Neural progenitor cell (in vitro differentiated cells): Measurements from ENCODE around the gene WASHC4. TPM values are rescaled to one million over a fixed set of nuclear protein-coding genes. Genes with fewer than 3 reads are reported as not detected.

ENCODE experiments used
- DNase-seq: peaks from one replicate; pipeline ENCODE4 v3.0.0-alpha.2; 2016; ENCODE audit warnings: low spot score
- H2AFZ ChIP-seq: fragments of 200-600 bp; sonication (generic); replicated peaks from 2 replicates; pipeline ENCODE4 v1.6.1; 2016; ENCODE audit warnings: antibody characterized with exemption
- H3F3A ChIP-seq: fragments of 200-600 bp; sonication (generic); 2 replicates; pipeline ENCODE4 v1.6.1; 2016; ENCODE audit warnings: antibody characterized with exemption, low read depth
- H3K27ac ChIP-seq: fragments of 200-600 bp; sonication (generic); 2 replicates; pipeline ENCODE4 v1.5.1; 2016; ENCODE audit warnings: mild to moderate bottlenecking
- H3K27me3 ChIP-seq: fragments of 200-600 bp; sonication (generic); 2 replicates; pipeline ENCODE4 v1.6.1; 2016; ENCODE audit warnings: mild to moderate bottlenecking, moderate library complexity
- H3K36me3 ChIP-seq: fragments of 200-600 bp; sonication (generic); 2 replicates; pipeline ENCODE4 v1.5.1; 2016
- H3K4me1 ChIP-seq: fragments of 200-600 bp; sonication (generic); 2 replicates; pipeline ENCODE4 v1.6.1; 2016; ENCODE audit warnings: mixed run types
- H3K4me2 ChIP-seq: fragments of 200-600 bp; sonication (generic); 2 replicates; pipeline ENCODE4 v1.6.1; 2016
- H3K4me3 ChIP-seq: fragments of 200-600 bp; sonication (generic); 2 replicates; pipeline ENCODE4 v1.5.1; 2016
- H3K79me2 ChIP-seq: fragments of 200-600 bp; sonication (generic); 2 replicates; pipeline ENCODE4 v1.6.1; 2016; ENCODE audit warnings: low read depth
- H3K9ac ChIP-seq: fragments of 200-600 bp; sonication (generic); 2 replicates; pipeline ENCODE4 v1.6.1; 2016
- H3K9me3 ChIP-seq: fragments of 200-600 bp; sonication (generic); 2 replicates; pipeline ENCODE4 v1.5.1; 2016; ENCODE audit warnings: low read depth
- H4K20me1 ChIP-seq: fragments of 200-600 bp; sonication (generic); 2 replicates; pipeline ENCODE4 v1.6.1; 2016; ENCODE audit warnings: low read depth
- H3K27ac Mint-ChIP-seq: 3 replicates; pipeline ENCODE4 v1.8.0; 2021; ENCODE audit warnings: mixed read lengths
- H3K27me3 Mint-ChIP-seq: 2 replicates; pipeline ENCODE4 v1.8.0; 2022; ENCODE audit warnings: low read depth, mild to moderate bottlenecking, inconsistent platforms, moderate library complexity, mixed read lengths; ENCODE audit not compliant: insufficient read depth
- H3K36me3 Mint-ChIP-seq: 3 replicates; pipeline ENCODE4 v1.8.0; 2021; ENCODE audit warnings: mixed read lengths
- H3K4me1 Mint-ChIP-seq: 3 replicates; pipeline ENCODE4 v1.8.0; 2021; ENCODE audit warnings: mixed read lengths
- H3K4me3 Mint-ChIP-seq: 3 replicates; pipeline ENCODE4 v1.8.0; 2021; ENCODE audit warnings: mild to moderate bottlenecking, moderate library complexity, mixed read lengths
- H3K9me3 Mint-ChIP-seq: 3 replicates; pipeline ENCODE4 v1.8.0; 2020; ENCODE audit warnings: mixed read lengths
- EZH2 ChIP-seq: fragments of 200-600 bp; sonication (generic); IDR thresholded peaks from 2 replicates; pipeline ENCODE4 v1.6.1; 2017; ENCODE audit warnings: antibody characterized with exemption, mild to moderate bottlenecking, moderate library complexity
- EZH2phosphoT487 ChIP-seq: fragments of 200-600 bp; sonication (generic); IDR thresholded peaks from 2 replicates; pipeline ENCODE4 v1.6.1; 2017; ENCODE audit warnings: antibody characterized with exemption
- total RNA-seq: library from RNA; depleted of rRNA; stranded (reverse); fragments of >200 nt; gene quantifications from 2 replicates; pipeline ENCODE4 v1.2.3, GENCODE V29; 2015; ENCODE audit warnings: low replicate concordance
- TF ChIP-seq, protein P1 (sequence below): fragments of 200-600 bp; sonication (generic); IDR thresholded peaks from 2 replicates; pipeline ENCODE4 v1.5.1; 2017; ENCODE audit warnings: antibody characterized with exemption, mild to moderate bottlenecking

WASHC4 gene
- total RNA-seq, 1 donor from 2014 or later, result 81.1 TPM

DNA sequence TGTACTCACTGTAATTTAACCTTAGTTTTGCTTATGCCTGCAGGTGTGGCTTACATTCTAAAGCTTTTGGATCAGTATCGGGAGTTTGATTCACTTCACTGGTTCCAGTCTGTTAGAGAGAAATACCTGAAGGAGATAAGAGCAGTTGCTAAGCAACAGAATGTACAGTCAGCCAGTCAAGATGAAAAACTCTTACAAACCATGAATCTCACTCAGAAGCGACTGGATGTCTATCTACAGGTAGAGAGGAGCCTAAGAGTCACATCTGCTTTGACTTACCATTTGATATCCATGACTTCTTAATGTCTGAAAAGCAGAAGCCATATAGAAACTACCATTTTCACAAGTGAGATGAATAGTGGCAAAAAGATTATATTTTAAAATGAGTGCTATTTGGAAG, 56.5 kb downstream of the WASHC4 start:
- Histone ChIP-seq H3K36me3 (peaks cover 37% of the 10 kb centered on the region), H3K9ac (no peak overlapping the region), H3K4me3 (no peak overlapping the region), H3K79me2 (no peaks in the 10 kb centered on the region), H3K4me1 (no peaks in the 10 kb centered on the region), H3F3A (no peaks in the 10 kb centered on the region), H3K9me3 (no peaks in the 10 kb centered on the region), H3K27me3 (no peaks in the 10 kb centered on the region), H3K4me2 (no peak overlapping the region), H2AFZ (no peak overlapping the region), H4K20me1 (no peaks in the 10 kb centered on the region), H3K27ac (no peak overlapping the region)
- Mint-ChIP-seq H3K27me3 (no peaks in the 10 kb centered on the region), H3K9me3 (no peaks in the 10 kb centered on the region), H3K27ac (no peak overlapping the region), H3K4me3 (no peak overlapping the region), H3K36me3 (peaks cover 23% of the 10 kb centered on the region), H3K4me1 (peaks cover 2% of the 10 kb centered on the region)
- TF ChIP-seq EZH2phosphoT487 (no peak), EZH2 (no peak)
- TF ChIP-seq, protein P1, sequence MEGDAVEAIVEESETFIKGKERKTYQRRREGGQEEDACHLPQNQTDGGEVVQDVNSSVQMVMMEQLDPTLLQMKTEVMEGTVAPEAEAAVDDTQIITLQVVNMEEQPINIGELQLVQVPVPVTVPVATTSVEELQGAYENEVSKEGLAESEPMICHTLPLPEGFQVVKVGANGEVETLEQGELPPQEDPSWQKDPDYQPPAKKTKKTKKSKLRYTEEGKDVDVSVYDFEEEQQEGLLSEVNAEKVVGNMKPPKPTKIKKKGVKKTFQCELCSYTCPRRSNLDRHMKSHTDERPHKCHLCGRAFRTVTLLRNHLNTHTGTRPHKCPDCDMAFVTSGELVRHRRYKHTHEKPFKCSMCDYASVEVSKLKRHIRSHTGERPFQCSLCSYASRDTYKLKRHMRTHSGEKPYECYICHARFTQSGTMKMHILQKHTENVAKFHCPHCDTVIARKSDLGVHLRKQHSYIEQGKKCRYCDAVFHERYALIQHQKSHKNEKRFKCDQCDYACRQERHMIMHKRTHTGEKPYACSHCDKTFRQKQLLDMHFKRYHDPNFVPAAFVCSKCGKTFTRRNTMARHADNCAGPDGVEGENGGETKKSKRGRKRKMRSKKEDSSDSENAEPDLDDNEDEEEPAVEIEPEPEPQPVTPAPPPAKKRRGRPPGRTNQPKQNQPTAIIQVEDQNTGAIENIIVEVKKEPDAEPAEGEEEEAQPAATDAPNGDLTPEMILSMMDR, result no peak
- no peak for DNase-seq

DNA sequence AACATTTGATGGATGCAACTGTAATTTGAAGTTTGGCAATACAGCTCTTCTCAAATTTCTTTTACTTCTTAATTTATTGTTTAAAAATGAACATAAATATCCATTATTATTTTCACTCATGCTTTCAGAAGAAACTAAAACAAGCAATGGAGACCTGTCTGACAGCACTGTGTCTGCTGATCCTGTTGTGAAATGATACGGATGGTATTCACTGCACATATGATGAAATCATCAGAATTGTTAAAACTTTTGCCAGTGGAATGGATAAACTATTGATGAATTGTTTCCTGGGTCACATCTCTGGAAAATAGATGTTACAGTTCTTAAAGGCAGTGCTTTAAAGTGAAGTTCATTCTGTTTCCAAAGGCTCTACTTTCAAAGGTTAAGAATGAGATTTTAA, 59.2 kb downstream of the WASHC4 start:
- H3K9me3 Mint-ChIP-seq, result no peaks in the 10 kb centered on the region
- Histone ChIP-seq H3K4me1 (no peaks in the 10 kb centered on the region), H3K36me3 (peaks cover 24% of the 10 kb centered on the region), H2AFZ (no peak overlapping the region), H3K27me3 (no peaks in the 10 kb centered on the region), H4K20me1 (no peaks in the 10 kb centered on the region), H3K9ac (no peak overlapping the region), H3F3A (no peaks in the 10 kb centered on the region), H3K4me3 (no peak overlapping the region), H3K79me2 (no peaks in the 10 kb centered on the region), H3K27ac (no peak overlapping the region), H3K9me3 (no peaks in the 10 kb centered on the region), H3K4me2 (no peak overlapping the region)
- TF ChIP-seq EZH2, result no peak
- TF ChIP-seq, protein P1, result no peak
- no peak for TF ChIP-seq EZH2phosphoT487
- H3K27me3 Mint-ChIP-seq, result no peaks in the 10 kb centered on the region
- peaks cover 23% of the 10 kb centered on the region for H3K36me3 Mint-ChIP-seq
- no peak for DNase-seq
- H3K4me3 Mint-ChIP-seq, result no peak overlapping the region
- H3K4me1 Mint-ChIP-seq, result peaks cover 2% of the 10 kb centered on the region
- no peak overlapping the region for H3K27ac Mint-ChIP-seq

DNA sequence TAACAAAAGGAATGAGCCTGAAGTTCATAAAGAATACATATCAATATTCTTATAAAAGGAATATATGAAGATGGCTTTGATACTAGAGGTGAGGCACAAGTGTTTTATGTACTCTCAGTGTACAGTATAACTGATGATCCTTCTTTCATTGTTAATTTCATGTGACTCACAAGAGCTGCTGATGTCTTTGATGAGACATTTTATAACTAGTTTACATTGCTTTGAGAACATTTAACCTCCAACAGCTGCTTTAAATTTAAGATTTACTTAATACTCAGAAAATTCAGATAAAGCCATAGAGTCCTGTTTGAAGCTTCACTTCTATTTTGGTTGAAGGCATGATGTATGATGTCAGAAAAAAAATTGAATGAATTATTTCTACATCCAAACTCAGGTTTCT, 59.8 kb downstream of the WASHC4 start:
- Mint-ChIP-seq H3K4me3 (no peak overlapping the region), H3K9me3 (no peaks in the 10 kb centered on the region), H3K36me3 (peaks cover 18% of the 10 kb centered on the region), H3K4me1 (peaks cover 2% of the 10 kb centered on the region), H3K27me3 (no peaks in the 10 kb centered on the region), H3K27ac (no peak overlapping the region)
- Histone ChIP-seq H3F3A (no peaks in the 10 kb centered on the region), H3K4me3 (no peak overlapping the region), H3K4me2 (no peak overlapping the region), H3K9me3 (no peaks in the 10 kb centered on the region), H3K27ac (no peak overlapping the region), H3K4me1 (no peaks in the 10 kb centered on the region), H3K27me3 (no peaks in the 10 kb centered on the region), H3K36me3 (peaks cover 24% of the 10 kb centered on the region), H2AFZ (no peak overlapping the region), H4K20me1 (no peaks in the 10 kb centered on the region), H3K79me2 (no peaks in the 10 kb centered on the region), H3K9ac (no peak overlapping the region)
- TF ChIP-seq, protein P1, result no peak
- DNase-seq, result no peak

DNA sequence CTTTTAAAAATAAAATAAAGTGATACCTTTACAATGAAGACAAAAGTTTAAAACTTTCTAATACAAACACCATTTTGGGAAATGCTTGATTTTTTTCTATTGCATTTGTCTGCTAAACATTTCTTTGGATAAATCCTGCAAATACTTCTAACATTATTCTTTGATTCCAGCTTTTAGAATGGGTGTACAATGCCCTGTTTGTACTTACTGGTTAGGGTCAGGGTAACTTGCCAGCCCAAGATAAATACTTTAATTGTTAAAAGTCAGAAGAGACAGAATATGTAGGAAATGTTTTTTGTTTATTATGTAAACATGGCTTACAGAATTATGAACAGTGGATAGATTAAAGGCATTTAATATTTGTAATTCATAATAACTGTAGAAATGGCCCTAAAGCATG, 60.5 kb downstream of the WASHC4 start:
- Histone ChIP-seq H3K4me2 (no peak overlapping the region), H3K4me1 (no peaks in the 10 kb centered on the region), H4K20me1 (no peaks in the 10 kb centered on the region), H3F3A (no peaks in the 10 kb centered on the region), H3K9me3 (no peaks in the 10 kb centered on the region), H3K4me3 (no peak overlapping the region), H3K79me2 (no peaks in the 10 kb centered on the region), H3K27me3 (no peaks in the 10 kb centered on the region), H3K36me3 (peaks cover 24% of the 10 kb centered on the region), H3K27ac (no peak overlapping the region), H3K9ac (no peak overlapping the region), H2AFZ (no peak overlapping the region)
- Mint-ChIP-seq H3K4me3 (no peak overlapping the region), H3K9me3 (no peaks in the 10 kb centered on the region), H3K4me1 (peaks cover 2% of the 10 kb centered on the region), H3K36me3 (peaks cover 19% of the 10 kb centered on the region), H3K27ac (no peak overlapping the region), H3K27me3 (no peaks in the 10 kb centered on the region)
- no peak for DNase-seq
- TF ChIP-seq EZH2 (no peak), EZH2phosphoT487 (no peak)
- TF ChIP-seq, protein P1, result no peak
